Neuronal stem cell (in vitro differentiated cells): ENCODE data around the gene NBAS.

Experiments used
- DNase-seq: peaks from one replicate; pipeline ENCODE4 v3.0.0-alpha.2; 2013; ENCODE audit warnings: low spot score
- H2AFZ ChIP-seq: one replicate; pipeline ENCODE4 v1.6.1; 2013; ENCODE audit warnings: mild to moderate bottlenecking, low read length, inconsistent platforms
- H2AK5ac ChIP-seq: 2 replicates; pipeline ENCODE4 v1.6.1; 2013; ENCODE audit warnings: low read depth, mild to moderate bottlenecking, inconsistent platforms, low read length, moderate library complexity, mixed read lengths
- H2BK120ac ChIP-seq: 2 replicates; pipeline ENCODE4 v1.6.1; 2013; ENCODE audit warnings: low read depth, mild to moderate bottlenecking, inconsistent platforms, low read length, moderate library complexity, mixed read lengths
- H2BK12ac ChIP-seq: one replicate; pipeline ENCODE4 v1.6.1; 2013; ENCODE audit warnings: low read length, inconsistent platforms
- H2BK15ac ChIP-seq: 2 replicates; pipeline ENCODE4 v1.6.1; 2013; ENCODE audit warnings: mild to moderate bottlenecking, low read length, inconsistent platforms, mixed read lengths
- H2BK5ac ChIP-seq: one replicate; pipeline ENCODE4 v1.6.1; 2013; ENCODE audit warnings: inconsistent platforms, mild to moderate bottlenecking, low read length, moderate library complexity
- H3K14ac ChIP-seq: one replicate; pipeline ENCODE4 v1.6.1; 2013; ENCODE audit warnings: low read length, inconsistent platforms
- H3K18ac ChIP-seq: 2 replicates; pipeline ENCODE4 v1.6.1; 2013; ENCODE audit warnings: low read length, inconsistent platforms
- H3K23ac ChIP-seq: 2 replicates; pipeline ENCODE4 v1.6.1; 2013; ENCODE audit warnings: low read depth, mild to moderate bottlenecking, mixed read lengths, low read length, inconsistent platforms; ENCODE audit not compliant: poor library complexity
- H3K27ac ChIP-seq: replicated peaks from 3 replicates; pipeline ENCODE4 v1.5.1; 2013; ENCODE audit warnings: low read length, inconsistent platforms
- H3K27me3 ChIP-seq, 3 experiments: 2 replicates each; pipeline ENCODE4 v1.6.1; 2013; ENCODE audit warnings: low read length in 3 of 3, mild to moderate bottlenecking in 2 of 3, inconsistent platforms in 1 of 3, low read depth in 1 of 3, mixed read lengths in 1 of 3, moderate library complexity in 1 of 3; ENCODE audit not compliant: control insufficient read depth in 3 of 3, insufficient read depth in 3 of 3
- H3K36me3 ChIP-seq, 2 donors: replicated peaks in 1 of 2; 2 replicates each; pipeline ENCODE4 v1.6.1; 2013; ENCODE audit warnings: low read length in 2 of 2; ENCODE audit not compliant: control insufficient read depth in 2 of 2, insufficient read depth in 2 of 2
- H3K4ac ChIP-seq: 2 replicates; pipeline ENCODE4 v1.6.1; 2013; ENCODE audit warnings: inconsistent platforms, mild to moderate bottlenecking, low read length, moderate library complexity
- H3K4me1 ChIP-seq, 2 donors: 1 replicate in 1 of 2; 2 replicates in 1 of 2; pipeline ENCODE4 v1.6.1; 2013; ENCODE audit warnings: low read length in 2 of 2, low read depth in 1 of 2; ENCODE audit not compliant: control insufficient read depth in 2 of 2, insufficient read depth in 1 of 2
- H3K4me2 ChIP-seq: one replicate; pipeline ENCODE4 v1.6.1; 2013; ENCODE audit warnings: mild to moderate bottlenecking, low read length, inconsistent platforms; ENCODE audit not compliant: insufficient read depth, poor library complexity, severe bottlenecking
- H3K4me3 ChIP-seq, 2 donors: 2 replicates each; pipeline ENCODE4 v1.5.1; 2013; ENCODE audit warnings: low read length in 2 of 2, mild to moderate bottlenecking in 2 of 2, inconsistent platforms in 1 of 2, moderate library complexity in 1 of 2
- H3K79me1 ChIP-seq: one replicate; pipeline ENCODE4 v1.6.1; 2013; ENCODE audit warnings: low read depth, mild to moderate bottlenecking, inconsistent platforms, low read length, moderate library complexity
- H3K9ac ChIP-seq: one replicate; pipeline ENCODE4 v1.6.1; 2013; ENCODE audit warnings: mild to moderate bottlenecking, low read depth, low read length, inconsistent platforms; ENCODE audit not compliant: poor library complexity
- H3K9me3 ChIP-seq, 2 donors: replicated peaks in 1 of 2; 2 replicates each; pipeline versions ENCODE3 to v1.6.1; 2013; ENCODE audit warnings: low read length in 2 of 2, mild to moderate bottlenecking in 2 of 2, inconsistent platforms in 1 of 2, low read depth in 1 of 2, mixed read lengths in 1 of 2, moderate library complexity in 1 of 2; ENCODE audit not compliant: control insufficient read depth in 2 of 2, insufficient read depth in 1 of 2
- H4K8ac ChIP-seq: one replicate; pipeline ENCODE4 v1.6.1; 2013; ENCODE audit warnings: low read depth, mild to moderate bottlenecking, inconsistent platforms, low read length, moderate library complexity
- H4K91ac ChIP-seq: one replicate; pipeline ENCODE4 v1.6.1; 2013; ENCODE audit warnings: low read length, low read depth, mild to moderate bottlenecking, inconsistent platforms; ENCODE audit not compliant: poor library complexity
- WGBS, 2 donors: extraction: QIAGEN DNeasy Blood & Tissue Kit; methylation state at CpG; one replicate each; pipeline ENCODE4 v1.1.7; 2013; ENCODE audit warnings: missing lambda C conversion rate in 2 of 2, mixed read lengths in 1 of 2; ENCODE audit not compliant: insufficient read length in 2 of 2, insufficient replicate concordance in 1 of 2; ENCODE audit errors: extremely low coverage in 2 of 2; 5-methylcytosine and 5-hydroxymethylcytosine counted together

Gene NBAS

DNA sequence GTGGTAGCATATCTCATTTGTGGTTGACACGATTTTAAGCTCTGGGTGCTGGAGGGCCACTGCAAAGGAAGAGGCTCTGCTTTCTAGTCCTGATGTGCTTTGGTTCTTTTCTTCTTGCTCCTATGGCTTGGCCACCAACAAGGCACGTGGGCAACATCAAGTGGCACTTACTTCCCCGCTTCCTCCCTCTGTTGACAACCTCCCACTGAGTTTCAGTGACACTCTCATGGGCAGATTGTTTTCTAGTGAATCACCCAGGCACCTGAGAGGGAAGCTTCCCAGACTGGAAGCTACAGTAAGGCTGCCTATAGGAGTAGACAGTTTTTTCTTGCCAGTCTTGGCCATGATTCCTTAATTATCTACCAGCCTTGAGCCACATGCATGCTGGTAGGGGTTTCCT lies 89.0 kb downstream of the NBAS start:
- no peak overlapping the region for H4K8ac ChIP-seq
- H2BK120ac ChIP-seq: no peak overlapping the region
- no peak overlapping the region for H2AK5ac ChIP-seq
- no peaks in the 10 kb centered on the region for H3K4me1 ChIP-seq
- H4K91ac ChIP-seq: no peak overlapping the region
- H3K14ac ChIP-seq: no peak overlapping the region
- no peak for DNase-seq
- H3K4me3 ChIP-seq: no peak overlapping the region
- H2BK5ac ChIP-seq: no peak overlapping the region
- H3K79me1 ChIP-seq: no peaks in the 10 kb centered on the region
- WGBS, 2 donors: no CpG with 5 or more reads among the region's 3 CpGs
- no peak overlapping the region for H2BK15ac ChIP-seq
- no peak overlapping the region for H3K23ac ChIP-seq
- H3K9me3 ChIP-seq: peaks cover 0 to 6% of the 10 kb centered on the region in 2 donors
- no peak overlapping the region for H3K9ac ChIP-seq
- H2AFZ ChIP-seq: no peak overlapping the region
- H3K36me3 ChIP-seq: peaks cover 7 to 68% of the 10 kb centered on the region in 2 donors
- H3K27me3 ChIP-seq: no peaks in the 10 kb centered on the region
- no peak overlapping the region for H3K27ac ChIP-seq
- H3K4ac ChIP-seq: no peak overlapping the region
- no peak overlapping the region for H3K18ac ChIP-seq
- H2BK12ac ChIP-seq: no peak overlapping the region
- H3K4me2 ChIP-seq: no peak overlapping the region

GRCh38 chr2:15471606-15472005 lies 89.5 kb downstream of the NBAS start:
- Histone ChIP-seq H3K4me3 (no peak overlapping the region), H4K8ac (no peak overlapping the region), H3K27ac (no peak overlapping the region), H2BK5ac (no peak overlapping the region), H3K9me3 (peaks cover 0 to 6% of the 10 kb centered on the region in 2 donors), H2BK12ac (no peak overlapping the region), H3K9ac (no peak overlapping the region), H2BK120ac (no peak overlapping the region), H2BK15ac (no peak overlapping the region), H3K4ac (no peak overlapping the region), H3K18ac (no peak overlapping the region), H2AK5ac (no peak overlapping the region), H3K23ac (no peak overlapping the region), H3K36me3 (peaks cover 7 to 73% of the 10 kb centered on the region in 2 donors), H3K14ac (no peak overlapping the region), H4K91ac (no peak overlapping the region), H3K79me1 (no peaks in the 10 kb centered on the region), H3K4me2 (no peak overlapping the region), H2AFZ (no peak overlapping the region), H3K27me3 (no peaks in the 10 kb centered on the region), H3K4me1 (no peaks in the 10 kb centered on the region)
- WGBS, 2 donors: no CpG with 5 or more reads among the region's 2 CpGs
- DNase-seq: no peak

DNA sequence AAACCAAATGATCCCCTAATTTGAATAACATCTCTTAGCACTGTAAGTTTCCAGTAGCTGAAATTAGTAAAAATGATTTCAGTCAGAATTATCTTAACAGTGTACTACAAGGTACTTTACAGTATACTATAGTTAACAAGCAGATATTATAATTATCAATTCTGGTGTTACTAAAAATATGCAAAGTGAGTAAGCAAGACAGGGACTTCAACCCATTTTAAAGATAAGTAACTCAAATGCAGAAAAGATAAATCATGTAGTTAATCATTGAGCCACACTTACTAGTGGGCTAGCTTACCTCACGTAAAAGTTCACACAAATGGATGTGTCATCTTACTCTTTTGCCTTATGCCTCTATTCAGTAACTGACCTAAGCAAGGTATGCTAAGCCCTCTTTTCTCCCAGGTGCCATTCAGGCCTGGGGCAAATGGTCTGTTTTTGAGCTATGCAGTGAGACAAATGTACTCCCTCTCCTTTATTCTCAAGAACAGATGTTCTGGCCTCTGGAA lies 101.0 kb downstream of the NBAS start:
- no peak overlapping the region for H3K4me3 ChIP-seq
- H4K8ac ChIP-seq: no peak overlapping the region
- no peak overlapping the region for H2AFZ ChIP-seq
- no peak overlapping the region for H2BK5ac ChIP-seq
- H3K4me1 ChIP-seq: no peaks in the 10 kb centered on the region
- H3K4me2 ChIP-seq: no peak overlapping the region
- H2BK12ac ChIP-seq: no peak overlapping the region
- H2AK5ac ChIP-seq: no peak overlapping the region
- no peak for DNase-seq
- H2BK15ac ChIP-seq: no peak overlapping the region
- no peak overlapping the region for H3K27ac ChIP-seq
- H3K9ac ChIP-seq: no peak overlapping the region
- H3K23ac ChIP-seq: no peak overlapping the region
- no peak overlapping the region for H3K18ac ChIP-seq
- H3K9me3 ChIP-seq: peaks cover 0 to 3% of the 10 kb centered on the region in 2 donors
- H2BK120ac ChIP-seq: no peak overlapping the region
- no peak overlapping the region for H3K4ac ChIP-seq
- no peaks in the 10 kb centered on the region for H3K79me1 ChIP-seq
- WGBS, 2 donors: no CpG with 5 or more reads among the region's 1 CpG
- no peaks in the 10 kb centered on the region for H3K27me3 ChIP-seq
- H3K14ac ChIP-seq: no peak overlapping the region
- peaks cover 7 to 61% of the 10 kb centered on the region in 2 donors for H3K36me3 ChIP-seq
- no peak overlapping the region for H4K91ac ChIP-seq

GRCh38 chr2:15458277-15458676 lies 102.9 kb downstream of the NBAS start:
- Histone ChIP-seq H3K36me3 (peaks cover 7 to 64% of the 10 kb centered on the region in 2 donors), H2AFZ (no peak overlapping the region), H3K18ac (no peak overlapping the region), H2BK12ac (no peak overlapping the region), H3K27me3 (no peaks in the 10 kb centered on the region), H4K91ac (no peak overlapping the region), H3K79me1 (no peaks in the 10 kb centered on the region), H4K8ac (no peak overlapping the region), H3K9me3 (peaks cover 0 to 3% of the 10 kb centered on the region in 2 donors), H3K14ac (no peak overlapping the region), H3K4me3 (no peak overlapping the region), H3K27ac (no peak overlapping the region), H2AK5ac (no peak overlapping the region), H3K4me1 (no peaks in the 10 kb centered on the region), H3K23ac (no peak overlapping the region), H2BK15ac (no peak overlapping the region), H3K9ac (no peak overlapping the region), H3K4me2 (no peak overlapping the region), H2BK5ac (no peak overlapping the region), H3K4ac (no peak overlapping the region), H2BK120ac (no peak overlapping the region)
- WGBS, 2 donors: no CpG with 5 or more reads among the region's 2 CpGs
- DNase-seq: no peak
